Ovary (tissue), 3 donors: ENCODE results near the gene RPL13.

Experiments
- CTCF ChIP-seq, 3 donors: fragments of 450-650 bp in 2 of 3; fragments of 200-600 bp in 1 of 3; IDR thresholded peaks; one replicate each; pipeline versions ENCODE4 v1.5.1 to v1.8.0; 2016 to 2022; ENCODE audit warnings: antibody characterized with exemption in 3 of 3, mild to moderate bottlenecking in 1 of 3
- EP300 ChIP-seq: sonication (generic); formaldehyde crosslinking; IDR thresholded peaks from one replicate; pipeline ENCODE4 v1.6.1; 2017; ENCODE audit warnings: antibody characterized with exemption
- POLR2A ChIP-seq: fragments of 450-650 bp; IDR thresholded peaks from one replicate; pipeline ENCODE4 v1.6.1; 2017; ENCODE audit warnings: antibody characterized with exemption, mild to moderate bottlenecking, moderate library complexity
- donor health status: DM: no; HTN: no; CAD: no.

GRCh38 chr16:89517128-89517527 lies 43.4 kb upstream of the RPL13 start:
- TF ChIP-seq CTCF (IDR thresholded peaks at IDR 0.05) (no peak), POLR2A (no peak), EP300 (no peak)
